ENCODE measurements around the gene B3GNT8. TPM values are rescaled to one million over a fixed set of nuclear protein-coding genes. Genes with fewer than 3 reads are reported as not detected.

B3GNT8 gene
- total and polyA plus RNA-seq, 2 of the 4 experiments (the other 2 are of a cell fraction), result 0.36 TPM

GRCh38 chr19:41421973-41422372, 5.2 kb downstream of the B3GNT8 start:
- dilution Hi-C loops (cut with HindIII; ENCODE audit: low sequenced_read_pairs, unreplicated experiment), result no loop called here
- Histone ChIP-seq H3K79me1 (ENCODE audit: low read depth in 1 of 2, low read length in 2 of 2) (no peaks in the 10 kb centered on the region), H3K4me2 (ENCODE audit: low read depth, low read length) (no peak overlapping the region), H3K9ac (ENCODE audit: low read depth, low read length) (no peak overlapping the region), H3K14ac (replicated peaks; ENCODE audit: low read depth, low read length) (no peak overlapping the region), H2BK15ac (ENCODE audit: low read depth, low read length) (no peak overlapping the region), H2AK9ac (replicated peaks; ENCODE audit: low read depth, low read length, poor library complexity) (no peak overlapping the region), H3K56ac (ENCODE audit: extremely low read depth, insufficient read depth, low read length) (no peak overlapping the region), H3K18ac (ENCODE audit: low read depth, low read length) (no peak overlapping the region), H3K9me1 (ENCODE audit: insufficient read depth, low read length) (no peaks in the 10 kb centered on the region; the same call in 1 of the 2 replicates), H4K91ac (ENCODE audit: insufficient read depth, low read depth, low read length) (no peak overlapping the region), H3K27ac (ENCODE audit: insufficient read depth, low read length) (no peak overlapping the region), H2AFZ (replicated peaks; ENCODE audit: low read length, poor library complexity) (no peak overlapping the region), H2BK20ac (ENCODE audit: low read depth, low read length) (no peak overlapping the region), H2BK120ac (ENCODE audit: low read depth, low read length) (no peak overlapping the region), H3K9me3 (ENCODE audit: control insufficient read depth, insufficient read depth, low read length) (no peaks in the 10 kb centered on the region), H3K4me1 (ENCODE audit: control insufficient read depth, insufficient read depth, low read length) (peaks cover 4% of the 10 kb centered on the region; the same call in 1 of the 2 replicates), H3K23ac (ENCODE audit: low read depth, low read length) (no peak overlapping the region), H3K36me3 (ENCODE audit: control insufficient read depth, insufficient read depth, low read length) (peaks cover 50% of the 10 kb centered on the region), H3K4ac (ENCODE audit: low read depth, low read length) (no peak overlapping the region), H4K20me1 (ENCODE audit: insufficient read depth, low read length) (no peaks in the 10 kb centered on the region), H3K27me3 (ENCODE audit: control insufficient read depth, insufficient read depth, low read length) (no peaks in the 10 kb centered on the region), H2BK5ac (ENCODE audit: low read depth, low read length, poor library complexity, severe bottlenecking) (no peak overlapping the region), H4K5ac (ENCODE audit: low read depth, low read length) (no peak overlapping the region), H2AK5ac (ENCODE audit: low read depth, low read length) (no peak overlapping the region), H3K4me3 (ENCODE audit: insufficient read depth, low read depth, low read length) (no peak overlapping the region), H4K8ac (ENCODE audit: low read depth in 2 of 2, low read length in 2 of 2) (no peak overlapping the region)
- ChIA-PET CTCF (no interaction called here), POLR2A (ENCODE audit: unreplicated experiment) (no interaction called here)
- no TSS peak for BruUV-seq (replicated peaks)
- DNase-seq, result no peak
- 97% methylated on average over 13 of the region's 20 CpGs; no CpG with 5 or more reads in 1 of the 2 experiments for WGBS, 2 experiments (ENCODE audit: extremely low coverage in 2 of 2, insufficient read length in 1 of 2)
- no peak for ATAC-seq (ENCODE audit: low read depth)
- no peak for TF ChIP-seq CEBPB (IDR thresholded peaks at IDR 0.05; ENCODE audit: low read depth, low read length)
- TF ChIP-seq MAZ (IDR thresholded peaks at IDR 0.05; ENCODE audit: borderline replicate concordance, low read depth, low read length), result no peak
- no peak for TF ChIP-seq RCOR1 (IDR thresholded peaks at IDR 0.05; ENCODE audit: insufficient replicate concordance, low read length)
- no peak for TF ChIP-seq FOS (IDR thresholded peaks at IDR 0.05; ENCODE audit: low read depth, low read length)
- no peak for TF ChIP-seq MXI1 (IDR thresholded peaks at IDR 0.05; ENCODE audit: borderline replicate concordance, low read depth, low read length)
- no peak for TF ChIP-seq CHD1 (IDR thresholded peaks at IDR 0.05; ENCODE audit: low read depth, low read length)
- no peak for TF ChIP-seq USF2 (IDR thresholded peaks at IDR 0.05; ENCODE audit: low read depth, low read length)
- TF ChIP-seq RFX5 (IDR thresholded peaks at IDR 0.05; ENCODE audit: low read depth, low read length), result no peak
- no peak for TF ChIP-seq BHLHE40 (IDR thresholded peaks at IDR 0.05; ENCODE audit: low read depth, low read length)
- no peak for TF ChIP-seq RAD21 (IDR thresholded peaks at IDR 0.05; ENCODE audit: low read length)
- intact Hi-C loops (cut with micrococcal nuclease), result loop anchor here (10.0 kb wide), 1 partner anchor 217 kb away; no protein-coding TSS in a partner anchor
- in situ Hi-C loops (cut with MboI; ENCODE audit: low sequenced_read_pairs), result no loop called here
